ENCODE data around the gene IGFBP1.

GRCh38 chr7:45938626-45939302 is 50.5 kb downstream of the IGFBP1 start:
- TF ChIP-seq POLR2A (IDR thresholded peaks at IDR 0.05; ENCODE audit: low read depth, low read length) (no peak), POLR2AphosphoS5 (IDR thresholded peaks at IDR 0.05; ENCODE audit: low read depth, low read length) (no peak), TAF1 (IDR thresholded peaks at IDR 0.05; ENCODE audit: borderline replicate concordance, low read depth, low read length) (no peak)

All from GM12892 (cell line).